ENCODE results near the gene POLK.

POLK gene

GRCh38 chr5:75507841-75508240, 3.9 kb upstream of the POLK start:
- H3K36me3 ChIP-seq (replicated peaks) = peaks cover 4% of the 10 kb centered on the region
- in situ Hi-C loops (cut with HindIII; ENCODE audit: low pct_ligation_motif_present, low sequenced_read_pairs) = no loop called here
- no peak for TF ChIP-seq CTCF (IDR thresholded peaks at IDR 0.05; ENCODE audit: low read depth, low read length, missing control alignments)
- H3K27me3 ChIP-seq (replicated peaks) = no peaks in the 10 kb centered on the region
- H3K27ac ChIP-seq = no peak overlapping the region
- H3K4me3 ChIP-seq (ENCODE audit: low read depth, low read length) = no peak overlapping the region
- DNase-seq = no peak

GRCh38 chr5:75509546-75509945, 2.1 kb upstream of the POLK start:
- no peak for TF ChIP-seq CTCF (IDR thresholded peaks at IDR 0.05; ENCODE audit: low read depth, low read length, missing control alignments)
- no peak for DNase-seq
- Histone ChIP-seq H3K27me3 (replicated peaks) (no peaks in the 10 kb centered on the region), H3K4me3 (ENCODE audit: low read depth, low read length) (peak overlapping the region; percentile 90), H3K36me3 (replicated peaks) (peaks cover 4% of the 10 kb centered on the region), H3K27ac (no peak overlapping the region)
- in situ Hi-C loops (cut with HindIII; ENCODE audit: low pct_ligation_motif_present, low sequenced_read_pairs) = no loop called here

GRCh38 chr5:75509956-75510355, 1.7 kb upstream of the POLK start:
- H3K27ac ChIP-seq = no peak overlapping the region
- TF ChIP-seq CTCF (IDR thresholded peaks at IDR 0.05; ENCODE audit: low read depth, low read length, missing control alignments) = no peak

GRCh38 chr5:75510417-75510835, 1.3 kb upstream of the POLK start:
- no peak for DNase-seq
- H3K27ac ChIP-seq = peak overlapping the region; percentile 95
- peak overlapping the region; percentile 90 for H3K4me3 ChIP-seq (ENCODE audit: low read depth, low read length)
- H3K27me3 ChIP-seq (replicated peaks) = no peaks in the 10 kb centered on the region
- peaks cover 4% of the 10 kb centered on the region for H3K36me3 ChIP-seq (replicated peaks)
- in situ Hi-C loops (cut with HindIII; ENCODE audit: low pct_ligation_motif_present, low sequenced_read_pairs) = no loop called here
- no peak for TF ChIP-seq CTCF (IDR thresholded peaks at IDR 0.05; ENCODE audit: low read depth, low read length, missing control alignments)

More at GRCh38 chr5:75509956-75510355, 1.7 kb upstream of the POLK start:
- in situ Hi-C loops (cut with HindIII; ENCODE audit: low pct_ligation_motif_present, low sequenced_read_pairs) = no loop called here
- no peaks in the 10 kb centered on the region for H3K27me3 ChIP-seq (replicated peaks)
- DNase-seq = peak; percentile 47
- peak overlapping the region; percentile 90 for H3K4me3 ChIP-seq (ENCODE audit: low read depth, low read length)
- H3K36me3 ChIP-seq (replicated peaks) = peaks cover 4% of the 10 kb centered on the region

GRCh38 chr5:75510836-75511434, 756 bp upstream of the POLK start:
- peak overlapping the region; percentile 95 for H3K27ac ChIP-seq
- peak; percentile 35 for DNase-seq
- no peak for TF ChIP-seq CTCF (IDR thresholded peaks at IDR 0.05; ENCODE audit: low read depth, low read length, missing control alignments)
- in situ Hi-C loops (cut with HindIII; ENCODE audit: low pct_ligation_motif_present, low sequenced_read_pairs) = no loop called here
- H3K36me3 ChIP-seq (replicated peaks) = peaks cover 4% of the 10 kb centered on the region
- no peaks in the 10 kb centered on the region for H3K27me3 ChIP-seq (replicated peaks)
- peak overlapping the region; percentile 90 for H3K4me3 ChIP-seq (ENCODE audit: low read depth, low read length)
